Activated CD8-positive, alpha-beta T cell treated with anti-CD3 and anti-CD28 coated beads for 36 hours (primary cell): Measurements from ENCODE around the gene ABCA7. TPM values are rescaled to one million over a fixed set of nuclear protein-coding genes. Genes with fewer than 3 reads are reported as not detected.

ENCODE experiments used
- ATAC-seq: fragments of 200-7000 bp; cut with Tn5 transposase; one replicate; pipeline ENCODE4 v1.10.0; 2021; ENCODE audit warnings: mild to moderate bottlenecking, moderate library complexity
- CTCF ChIA-PET: fragments of 350-600 bp; sonication (Branson Sonifier 250); formaldehyde crosslinking; loops from one replicate; lab custom pipeline; 2021; ENCODE audit warnings: antibody characterized with exemption; lab: Charles Lee
- POLR2A ChIA-PET: fragments of 350-600 bp; sonication (Branson Sonifier 250); formaldehyde crosslinking; loops from one replicate; lab custom pipeline; 2021; ENCODE audit warnings: antibody characterized with exemption; lab: Charles Lee
- DNase-seq: peaks from one replicate; pipeline ENCODE4 v3.0.0-alpha.2; 2020
- H3K27ac Mint-ChIP-seq: one replicate; pipeline ENCODE4 v1.8.0; 2021; ENCODE audit warnings: mild to moderate bottlenecking, mixed read lengths
- H3K27me3 Mint-ChIP-seq: one replicate; pipeline ENCODE4 v1.8.0; 2021; ENCODE audit warnings: mixed read lengths
- H3K36me3 Mint-ChIP-seq: one replicate; pipeline ENCODE4 v1.8.0; 2021; ENCODE audit warnings: low read depth, mixed read lengths
- H3K4me1 Mint-ChIP-seq: one replicate; pipeline ENCODE4 v1.8.0; 2021; ENCODE audit warnings: low read depth, mixed read lengths
- H3K4me3 Mint-ChIP-seq: one replicate; pipeline ENCODE4 v1.8.0; 2021; ENCODE audit warnings: mild to moderate bottlenecking, moderate library complexity, mixed read lengths
- H3K9me3 Mint-ChIP-seq: one replicate; pipeline ENCODE4 v1.8.0; 2021; ENCODE audit warnings: mixed read lengths
- CTCF ChIP-seq: fragments of 200-600 bp; IDR thresholded peaks from one replicate; pipeline ENCODE4 v1.8.0; 2022; ENCODE audit warnings: antibody characterized with exemption, mild to moderate bottlenecking
- intact Hi-C: fragments of 100-400 bp; cut with micrococcal nuclease; formaldehyde crosslinking; loops from one replicate; pipeline ENCODE4 v1.10.0; 2022
- total RNA-seq, 2 experiments: library from RNA; stranded (reverse); gene quantifications; one replicate each; pipeline ENCODE4 v1.2.3, GENCODE V29; 2021

ABCA7 gene
- total RNA-seq, 2 experiments from 2014 or later: 14.0 to 14.6 TPM

- no peak for TF ChIP-seq CTCF
- intact Hi-C loops: no loop called here
- ChIA-PET POLR2A (interaction anchor here (0.6 to 1.6 kb wide), 7 partner anchors 14 to 171 kb away, joined by 3 to 6 read pairs (median 3); no protein-coding TSS in a partner anchor), CTCF (interaction anchor here (1.3 kb wide), 1 partner anchor 34 kb away, joined by 3 read pairs; no protein-coding TSS in a partner anchor)
- no peak for ATAC-seq
- Mint-ChIP-seq H3K27ac (peak overlapping the region; percentile 75), H3K4me3 (no peak overlapping the region), H3K9me3 (peaks cover 3% of the 10 kb centered on the region), H3K36me3 (peaks cover 19% of the 10 kb centered on the region), H3K27me3 (no peaks in the 10 kb centered on the region), H3K4me1 (peaks cover 67% of the 10 kb centered on the region)
- no peak for DNase-seq
These were observed 58.5 kb downstream of the ABCA7 start for GRCh38 chr19:1098177-1099051.

DNA sequence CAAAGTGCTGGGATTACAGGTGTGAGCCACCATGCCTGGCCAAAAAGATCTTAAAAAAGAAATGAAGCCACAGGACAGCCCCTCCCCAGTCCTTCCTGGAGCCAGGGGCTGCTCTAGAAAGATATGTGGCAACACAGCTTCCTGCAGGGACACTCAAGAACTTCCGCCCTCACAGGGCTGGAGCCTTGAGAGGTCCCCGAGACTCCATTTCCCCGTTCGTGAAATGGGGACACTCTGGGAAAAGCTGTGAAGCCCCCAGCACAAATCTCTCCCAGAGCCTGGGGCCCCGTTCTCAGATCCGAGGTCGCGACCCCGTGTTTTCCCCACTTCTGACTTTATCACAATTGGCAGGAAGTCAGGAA, 61.4 kb downstream of the ABCA7 start:
- Mint-ChIP-seq H3K4me3 (no peak overlapping the region), H3K36me3 (peaks cover 10% of the 10 kb centered on the region), H3K9me3 (peaks cover 3% of the 10 kb centered on the region), H3K27me3 (no peaks in the 10 kb centered on the region), H3K27ac (peak overlapping the region; percentile 89), H3K4me1 (peaks cover 57% of the 10 kb centered on the region)
- DNase-seq (no peak), ATAC-seq (no peak)
- TF ChIP-seq CTCF: no peak
- POLR2A ChIA-PET: interaction anchor here (0.8 to 3.7 kb wide), 10 partner anchors 14 to 80 kb away, joined by 3 to 23 read pairs (median 4); partner anchors contain the start of genes ARHGAP45, RNU6-2 and TMEM259
- CTCF ChIA-PET: interaction anchor here (1.0 to 1.5 kb wide), 4 partner anchors 22 to 143 kb away, joined by 3 to 7 read pairs (median 4); no protein-coding TSS in a partner anchor
- intact Hi-C loops: loop anchor here (10.0 kb wide), 1 partner anchor 143 kb away; the partner anchor contains the start of genes ATP5F1D and MIDN

DNA sequence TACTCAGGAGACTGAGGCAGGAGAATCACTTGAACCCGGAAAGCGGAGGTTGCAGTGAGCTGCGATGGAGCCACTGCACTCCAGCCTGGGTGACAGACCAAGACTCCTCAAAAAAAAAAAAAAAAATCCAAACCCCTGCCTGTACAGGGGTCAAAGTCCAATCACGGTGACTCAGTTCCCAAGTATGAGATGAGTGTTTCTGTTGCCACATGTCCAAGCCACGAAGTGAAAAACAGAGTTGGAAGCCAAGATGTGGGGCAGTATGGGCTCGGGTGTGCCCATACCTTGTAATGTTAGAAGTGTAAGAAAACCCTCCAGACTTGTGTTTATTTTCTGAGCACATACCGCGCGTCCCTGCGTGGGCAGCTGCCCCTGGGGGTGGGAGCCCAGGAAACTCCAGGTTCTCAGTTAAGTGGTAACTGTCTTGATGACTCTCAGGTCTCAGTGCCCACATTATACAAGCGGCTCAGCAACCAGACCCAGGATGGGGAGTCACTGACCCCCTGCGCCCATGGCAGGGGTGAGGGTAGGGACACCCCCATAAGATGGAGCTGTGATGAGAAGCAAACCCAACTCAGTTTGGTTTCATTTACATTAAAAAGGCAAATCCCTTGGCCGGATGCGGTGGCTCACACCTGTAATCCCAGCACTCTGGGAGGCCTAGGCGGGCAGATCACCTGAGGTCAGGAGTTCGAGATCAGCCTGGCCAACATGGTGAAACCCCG, 62.7 kb downstream of the ABCA7 start:
- Mint-ChIP-seq H3K27ac (peak overlapping the region; percentile 89), H3K36me3 (peaks cover 16% of the 10 kb centered on the region), H3K4me3 (peak overlapping the region; percentile 61), H3K9me3 (peaks cover 3% of the 10 kb centered on the region), H3K27me3 (no peaks in the 10 kb centered on the region), H3K4me1 (peaks cover 58% of the 10 kb centered on the region)
- CTCF ChIA-PET: interaction anchor here (0.8 to 1.9 kb wide), 7 partner anchors 11 to 164 kb away, joined by 3 to 5 read pairs (median 4); partner anchors contain the start of gene ATP5F1D
- TF ChIP-seq CTCF: no peak
- POLR2A ChIA-PET: interaction anchor here (0.6 to 3.7 kb wide), 18 partner anchors 11 to 159 kb away, joined by 3 to 23 read pairs (median 4); partner anchors contain the start of genes ARHGAP45, RNU6-2 and TMEM259
- intact Hi-C loops: loop anchor here (10.0 kb wide), 1 partner anchor 142 kb away; the partner anchor contains the start of genes ATP5F1D and MIDN
- ATAC-seq: peak; percentile 38
- peak; percentile 93 for DNase-seq

GRCh38 chr19:1103132-1103707, 63.3 kb downstream of the ABCA7 start:
- peak overlapping the region; percentile 89 for H3K27ac Mint-ChIP-seq
- ATAC-seq (no peak), DNase-seq (no peak)
- peak overlapping the region; percentile 61 for H3K4me3 Mint-ChIP-seq
- peaks cover 16% of the 10 kb centered on the region for H3K36me3 Mint-ChIP-seq
- TF ChIP-seq CTCF: no peak
- ChIA-PET CTCF (interaction anchor here (0.8 to 1.9 kb wide), 7 partner anchors 10 to 163 kb away, joined by 3 to 5 read pairs (median 4); partner anchors contain the start of gene ATP5F1D), POLR2A (interaction anchor here (0.6 to 3.7 kb wide), 20 partner anchors 10 to 158 kb away, joined by 3 to 23 read pairs (median 5); partner anchors contain the start of genes ARHGAP45, CNN2, RNU6-2 and TMEM259)
- H3K4me1 Mint-ChIP-seq: peaks cover 53% of the 10 kb centered on the region
- no peaks in the 10 kb centered on the region for H3K27me3 Mint-ChIP-seq
- intact Hi-C loops: loop anchor here (10.0 kb wide), 1 partner anchor 142 kb away; the partner anchor contains the start of genes ATP5F1D and MIDN
- H3K9me3 Mint-ChIP-seq: peaks cover 3% of the 10 kb centered on the region
